ENCODE results near the gene DCAF8L1. TPM values are rescaled to one million over a fixed set of nuclear protein-coding genes. Genes with fewer than 3 reads are reported as not detected.
"Not testable (repeated sequence)": the region's sequence is repeated elsewhere in the genome, so short reads cannot be mapped to it uniquely, and the experiment has no call there.

Gene DCAF8L1
- total RNA-seq, 1 donor from 2014 or later, result not detected

DNA sequence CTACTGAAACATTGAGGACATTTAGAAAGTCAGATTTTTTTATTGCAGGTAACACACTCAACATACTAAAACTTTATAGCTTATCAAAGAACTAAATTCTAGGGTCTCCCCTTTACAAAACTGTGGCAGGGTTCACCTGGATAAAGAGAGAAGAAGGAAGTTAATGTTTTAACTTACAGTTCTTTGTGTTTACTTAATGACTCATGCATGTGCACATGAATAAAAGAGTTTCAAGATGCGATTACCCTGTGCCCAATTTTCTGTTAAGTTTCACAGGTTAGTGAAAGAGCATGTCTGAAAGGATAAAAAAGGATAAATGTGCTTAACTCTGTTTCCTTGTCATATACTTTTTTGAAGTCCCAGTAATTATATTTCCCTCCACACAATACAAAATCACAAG is 16.8 kb downstream of the DCAF8L1 start:
- Mint-ChIP-seq H3K9me3 (ENCODE audit: unreplicated experiment) (peaks cover 2% of the 10 kb centered on the region), H3K27ac (ENCODE audit: unreplicated experiment) (no peak overlapping the region), H3K4me1 (ENCODE audit: low read depth, unreplicated experiment) (peaks cover 14% of the 10 kb centered on the region), H3K27me3 (ENCODE audit: unreplicated experiment) (no peaks in the 10 kb centered on the region), H3K36me3 (ENCODE audit: unreplicated experiment) (peaks cover 5% of the 10 kb centered on the region), H3K4me3 (ENCODE audit: unreplicated experiment) (no peak overlapping the region)
- DNase-seq, result no peak
- TF ChIP-seq, protein P1, sequence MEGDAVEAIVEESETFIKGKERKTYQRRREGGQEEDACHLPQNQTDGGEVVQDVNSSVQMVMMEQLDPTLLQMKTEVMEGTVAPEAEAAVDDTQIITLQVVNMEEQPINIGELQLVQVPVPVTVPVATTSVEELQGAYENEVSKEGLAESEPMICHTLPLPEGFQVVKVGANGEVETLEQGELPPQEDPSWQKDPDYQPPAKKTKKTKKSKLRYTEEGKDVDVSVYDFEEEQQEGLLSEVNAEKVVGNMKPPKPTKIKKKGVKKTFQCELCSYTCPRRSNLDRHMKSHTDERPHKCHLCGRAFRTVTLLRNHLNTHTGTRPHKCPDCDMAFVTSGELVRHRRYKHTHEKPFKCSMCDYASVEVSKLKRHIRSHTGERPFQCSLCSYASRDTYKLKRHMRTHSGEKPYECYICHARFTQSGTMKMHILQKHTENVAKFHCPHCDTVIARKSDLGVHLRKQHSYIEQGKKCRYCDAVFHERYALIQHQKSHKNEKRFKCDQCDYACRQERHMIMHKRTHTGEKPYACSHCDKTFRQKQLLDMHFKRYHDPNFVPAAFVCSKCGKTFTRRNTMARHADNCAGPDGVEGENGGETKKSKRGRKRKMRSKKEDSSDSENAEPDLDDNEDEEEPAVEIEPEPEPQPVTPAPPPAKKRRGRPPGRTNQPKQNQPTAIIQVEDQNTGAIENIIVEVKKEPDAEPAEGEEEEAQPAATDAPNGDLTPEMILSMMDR (IDR thresholded peaks at IDR 0.05; ENCODE audit: partially characterized antibody, unreplicated experiment), result no peak

DNA sequence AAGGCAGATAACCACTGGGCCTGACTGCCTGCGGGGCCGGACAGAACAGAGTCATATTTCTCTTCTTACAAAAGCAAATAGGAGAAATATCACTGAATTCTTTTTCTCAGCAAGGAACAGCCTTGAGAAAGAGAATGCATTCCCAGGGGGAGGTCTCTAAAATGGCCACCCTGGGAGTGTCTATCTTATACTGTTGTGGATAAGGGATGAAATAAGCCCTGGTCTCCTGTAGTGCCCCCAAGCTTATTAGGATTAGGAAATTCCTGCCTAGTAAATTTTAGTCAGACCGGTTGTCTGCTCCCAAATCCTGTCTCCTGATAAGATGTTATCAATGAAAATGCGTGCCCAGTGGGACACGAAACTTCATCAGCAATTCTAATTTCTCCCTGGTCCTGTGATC is 20.8 kb downstream of the DCAF8L1 start:
- H3K4me3 Mint-ChIP-seq (ENCODE audit: unreplicated experiment); DNase-seq; H3K27me3 Mint-ChIP-seq (ENCODE audit: unreplicated experiment); H3K27ac Mint-ChIP-seq (ENCODE audit: unreplicated experiment); H3K9me3 Mint-ChIP-seq (ENCODE audit: unreplicated experiment); H3K36me3 Mint-ChIP-seq (ENCODE audit: unreplicated experiment); H3K4me1 Mint-ChIP-seq (ENCODE audit: low read depth, unreplicated experiment): not testable (repeated sequence)

DNA sequence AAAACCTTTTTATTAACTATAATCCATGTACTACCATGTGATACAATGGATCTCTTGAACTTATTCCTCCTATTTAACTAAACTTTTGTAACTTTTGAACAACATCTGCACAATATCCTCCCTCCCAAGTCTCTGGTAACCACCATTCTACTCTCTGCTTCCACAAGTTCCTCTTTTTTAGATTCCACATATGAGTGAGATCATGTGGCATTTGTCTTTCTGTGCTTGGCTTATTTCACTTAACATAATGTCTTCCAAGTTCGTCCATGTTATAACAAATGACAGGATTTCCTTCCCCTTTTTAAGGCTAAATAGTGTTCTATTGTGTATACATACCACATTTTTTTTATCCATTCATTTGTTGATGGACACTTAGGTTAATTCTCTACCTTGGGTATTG is 28.1 kb downstream of the DCAF8L1 start:
- no peaks in the 10 kb centered on the region for H3K9me3 Mint-ChIP-seq (ENCODE audit: unreplicated experiment)
- no peak for DNase-seq
- TF ChIP-seq, protein P1 (IDR thresholded peaks at IDR 0.05; ENCODE audit: partially characterized antibody, unreplicated experiment), result no peak
- H3K27me3 Mint-ChIP-seq (ENCODE audit: unreplicated experiment), result no peaks in the 10 kb centered on the region
- H3K36me3 Mint-ChIP-seq (ENCODE audit: unreplicated experiment), result no peaks in the 10 kb centered on the region
- no peak overlapping the region for H3K27ac Mint-ChIP-seq (ENCODE audit: unreplicated experiment)
- no peaks in the 10 kb centered on the region for H3K4me1 Mint-ChIP-seq (ENCODE audit: low read depth, unreplicated experiment)
- H3K4me3 Mint-ChIP-seq (ENCODE audit: unreplicated experiment), result no peak overlapping the region

DNA sequence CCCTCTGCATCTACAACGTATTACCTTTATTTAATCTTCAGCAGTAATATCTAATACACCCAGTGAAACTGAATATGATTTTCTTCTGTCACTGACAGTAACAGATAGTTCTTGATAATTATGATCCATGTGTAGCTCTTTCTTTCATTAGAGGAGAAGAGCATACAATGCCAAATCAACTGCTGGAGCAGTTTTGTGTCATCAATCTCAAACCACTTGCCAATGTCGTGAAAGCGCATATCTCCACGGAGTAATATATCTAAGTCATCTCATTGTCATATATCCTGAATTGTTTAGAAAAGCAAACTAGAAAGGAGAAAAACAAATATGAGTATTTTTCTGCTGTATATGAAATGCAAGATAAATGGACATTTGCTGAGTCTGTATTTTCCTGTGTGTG is 47.9 kb downstream of the DCAF8L1 start:
- no peaks in the 10 kb centered on the region for H3K9me3 Mint-ChIP-seq (ENCODE audit: unreplicated experiment)
- TF ChIP-seq, protein P1 (IDR thresholded peaks at IDR 0.05; ENCODE audit: partially characterized antibody, unreplicated experiment), result no peak
- H3K27me3 Mint-ChIP-seq (ENCODE audit: unreplicated experiment), result no peaks in the 10 kb centered on the region
- no peak overlapping the region for H3K27ac Mint-ChIP-seq (ENCODE audit: unreplicated experiment)
- H3K36me3 Mint-ChIP-seq (ENCODE audit: unreplicated experiment), result no peaks in the 10 kb centered on the region
- DNase-seq, result no peak
- H3K4me1 Mint-ChIP-seq (ENCODE audit: low read depth, unreplicated experiment), result peaks cover 2% of the 10 kb centered on the region
- H3K4me3 Mint-ChIP-seq (ENCODE audit: unreplicated experiment), result no peak overlapping the region

Other genes starting within 250 kb of the DCAF8L1 start
- not detected for gene MAGEB10, start 173.5 kb downstream of the DCAF8L1 start, total RNA-seq (ENCODE audit: unreplicated experiment)